Ectodermal cell (in vitro differentiated cells): Measurements from ENCODE around the gene RAPGEF1.

ENCODE experiments used
- H3K27ac ChIP-seq: 2 replicates; pipeline ENCODE4 v1.7.0; 2013; ENCODE audit warnings: mild to moderate bottlenecking, low read depth, low read length; ENCODE audit not compliant: insufficient read depth, poor library complexity, severe bottlenecking
- H3K27me3 ChIP-seq: 2 replicates; pipeline ENCODE4 v1.7.0; 2013; ENCODE audit warnings: mild to moderate bottlenecking, low read length; ENCODE audit not compliant: insufficient read depth, control insufficient read depth, poor library complexity, severe bottlenecking
- H3K36me3 ChIP-seq: one replicate; pipeline ENCODE4 v1.7.0; 2013; ENCODE audit warnings: low read length; ENCODE audit not compliant: control insufficient read depth, insufficient read depth
- H3K4me1 ChIP-seq: one replicate; pipeline ENCODE4 v1.7.0; 2013; ENCODE audit warnings: low read length; ENCODE audit not compliant: control insufficient read depth, insufficient read depth
- H3K4me3 ChIP-seq: 2 replicates; pipeline ENCODE4 v1.7.0; 2013; ENCODE audit warnings: low read depth, low read length, control low read depth; ENCODE audit not compliant: insufficient read depth
- H3K9me3 ChIP-seq: 2 replicates; pipeline ENCODE4 v1.7.0; 2013; ENCODE audit warnings: mild to moderate bottlenecking, low read length, moderate library complexity; ENCODE audit not compliant: control insufficient read depth
- WGBS, 2 experiments: methylation state at CpG; one replicate each; pipeline ENCODE4 v1.1.7; 2013; ENCODE audit warnings: missing lambda C conversion rate in 2 of 2; 5-methylcytosine and 5-hydroxymethylcytosine counted together

Gene RAPGEF1

GRCh38 chr9:131574730-131575640 lies 164.9 kb downstream of the RAPGEF1 start:
- Histone ChIP-seq H3K27me3 (no peaks in the 10 kb centered on the region), H3K27ac (no peak overlapping the region), H3K9me3 (no peaks in the 10 kb centered on the region), H3K4me1 (no peaks in the 10 kb centered on the region), H3K4me3 (no peak overlapping the region), H3K36me3 (no peaks in the 10 kb centered on the region)
- 93 to 95% methylated on average over 16 to 17 of the region's 17 CpGs for WGBS, 2 experiments

GRCh38 chr9:131567910-131568309 lies 172.0 kb downstream of the RAPGEF1 start:
- Histone ChIP-seq H3K27me3 (no peaks in the 10 kb centered on the region), H3K9me3 (no peaks in the 10 kb centered on the region), H3K4me1 (no peaks in the 10 kb centered on the region), H3K27ac (no peak overlapping the region), H3K36me3 (no peaks in the 10 kb centered on the region), H3K4me3 (no peak overlapping the region)
- 95% methylated on average over 8 of the region's 8 CpGs for WGBS, 2 experiments

GRCh38 chr9:131566158-131566557 lies 173.7 kb downstream of the RAPGEF1 start:
- H3K4me1 ChIP-seq, result no peaks in the 10 kb centered on the region
- no peaks in the 10 kb centered on the region for H3K9me3 ChIP-seq
- no peaks in the 10 kb centered on the region for H3K36me3 ChIP-seq
- no peak overlapping the region for H3K4me3 ChIP-seq
- no peaks in the 10 kb centered on the region for H3K27me3 ChIP-seq
- no peak overlapping the region for H3K27ac ChIP-seq
- WGBS, 2 experiments, result 99 to 100% methylated on average over 3 of the region's 3 CpGs

GRCh38 chr9:131565369-131565768 lies 174.5 kb downstream of the RAPGEF1 start:
- Histone ChIP-seq H3K27ac (no peak overlapping the region), H3K27me3 (no peaks in the 10 kb centered on the region), H3K4me3 (no peak overlapping the region), H3K4me1 (no peaks in the 10 kb centered on the region), H3K36me3 (no peaks in the 10 kb centered on the region), H3K9me3 (no peaks in the 10 kb centered on the region)
- 91 to 93% methylated on average over 4 to 5 of the region's 5 CpGs for WGBS, 2 experiments

GRCh38 chr9:131562032-131562959 lies 177.6 kb downstream of the RAPGEF1 start:
- 73 to 86% methylated on average over 7 to 8 of the region's 9 CpGs for WGBS, 2 experiments
- no peak overlapping the region for H3K4me3 ChIP-seq
- H3K27ac ChIP-seq, result no peak overlapping the region
- H3K9me3 ChIP-seq, result no peaks in the 10 kb centered on the region
- no peaks in the 10 kb centered on the region for H3K27me3 ChIP-seq
- H3K36me3 ChIP-seq, result no peaks in the 10 kb centered on the region
- H3K4me1 ChIP-seq, result no peaks in the 10 kb centered on the region

- Histone ChIP-seq H3K9me3 (no peaks in the 10 kb centered on the region), H3K4me1 (no peaks in the 10 kb centered on the region), H3K36me3 (no peaks in the 10 kb centered on the region), H3K4me3 (no peak overlapping the region), H3K27ac (no peak overlapping the region), H3K27me3 (peaks cover 18% of the 10 kb centered on the region)
- WGBS, 2 experiments, result 13 to 28% methylated on average over 1 of the region's 1 CpG
These were observed 180.4 kb downstream of the RAPGEF1 start for GRCh38 chr9:131559421-131560000.

GRCh38 chr9:131557855-131558548 lies 181.9 kb downstream of the RAPGEF1 start:
- no peaks in the 10 kb centered on the region for H3K9me3 ChIP-seq

GRCh38 chr9:131555841-131556673 lies 183.8 kb downstream of the RAPGEF1 start:
- H3K27me3 ChIP-seq, result peaks cover 33% of the 10 kb centered on the region
- H3K4me3 ChIP-seq, result no peak overlapping the region
- no peak overlapping the region for H3K27ac ChIP-seq
- H3K4me1 ChIP-seq, result no peaks in the 10 kb centered on the region
- no peaks in the 10 kb centered on the region for H3K36me3 ChIP-seq
- H3K9me3 ChIP-seq, result no peaks in the 10 kb centered on the region
- WGBS, 2 experiments, result 94% methylated on average over 15 of the region's 15 CpGs

More at GRCh38 chr9:131557855-131558548, 181.9 kb downstream of the RAPGEF1 start:
- 93% methylated on average over 25 of the region's 25 CpGs for WGBS, 2 experiments
- Histone ChIP-seq H3K27me3 (peaks cover 33% of the 10 kb centered on the region), H3K36me3 (no peaks in the 10 kb centered on the region), H3K4me1 (no peaks in the 10 kb centered on the region), H3K4me3 (no peak overlapping the region), H3K27ac (no peak overlapping the region)

- no peaks in the 10 kb centered on the region for H3K4me1 ChIP-seq
- H3K27me3 ChIP-seq, result peaks cover 33% of the 10 kb centered on the region
- peak overlapping the region; percentile 11 for H3K4me3 ChIP-seq
- H3K36me3 ChIP-seq, result no peaks in the 10 kb centered on the region
- WGBS, 2 experiments, result 20 to 26% methylated on average over 54 of the region's 54 CpGs
- no peak overlapping the region for H3K27ac ChIP-seq
- H3K9me3 ChIP-seq, result no peaks in the 10 kb centered on the region
These were observed 185.0 kb downstream of the RAPGEF1 start for GRCh38 chr9:131554843-131555351.
